CD4-positive, CD25-positive, alpha-beta regulatory T cell (primary cell): ENCODE measurements around the gene PHF1. TPM values are rescaled to one million over a fixed set of nuclear protein-coding genes. Genes with fewer than 3 reads are reported as not detected.

Source experiments
- ATAC-seq, 2 donors: fragments of 150-1000 bp; cut with Tn5 transposase; one replicate each; pipeline ENCODE4 v1.10.0; 2021; ENCODE audit warnings: low read depth in 2 of 2, moderate number of reproducible peaks in 2 of 2, moderate library complexity in 1 of 2
- DNase-seq, 3 donors: peaks; one replicate each; pipeline versions ENCODE4 v3.0.0 to v3.0.0-alpha.2; 2012 to 2022; ENCODE audit warnings: mixed read lengths in 1 of 3
- H3K27ac ChIP-seq: one replicate; pipeline ENCODE4 v1.7.0; 2013; ENCODE audit warnings: mild to moderate bottlenecking, low read length; ENCODE audit not compliant: insufficient read depth, poor library complexity, severe bottlenecking
- H3K27me3 ChIP-seq: one replicate; pipeline ENCODE4 v1.7.0; 2013; ENCODE audit warnings: low read length; ENCODE audit not compliant: control insufficient read depth, insufficient read depth
- H3K36me3 ChIP-seq: one replicate; pipeline ENCODE4 v1.7.0; 2013; ENCODE audit warnings: mild to moderate bottlenecking, low read length, moderate library complexity; ENCODE audit not compliant: control insufficient read depth, insufficient read depth
- H3K4me1 ChIP-seq: 2 replicates; pipeline ENCODE4 v1.7.0; 2013; ENCODE audit warnings: mild to moderate bottlenecking, low read length; ENCODE audit not compliant: insufficient read depth, control insufficient read depth, poor library complexity, severe bottlenecking
- H3K4me3 ChIP-seq: one replicate; pipeline ENCODE4 v1.7.0; 2013; ENCODE audit warnings: low read depth, mild to moderate bottlenecking, low read length, moderate library complexity
- H3K9me3 ChIP-seq, 2 experiments: 1 replicate in 1 of 2; 2 replicates in 1 of 2; pipeline ENCODE4 v1.7.0; 2013; ENCODE audit warnings: low read length in 2 of 2, mild to moderate bottlenecking in 1 of 2, moderate library complexity in 1 of 2; ENCODE audit not compliant: control insufficient read depth in 2 of 2
- H3K27ac Mint-ChIP-seq, 3 donors: one replicate each; pipeline ENCODE4 v1.8.0; 2020 to 2022; ENCODE audit warnings: mild to moderate bottlenecking in 3 of 3, mixed read lengths in 3 of 3, moderate library complexity in 2 of 3
- H3K27me3 Mint-ChIP-seq: one replicate; pipeline ENCODE4 v1.8.0; 2022; ENCODE audit warnings: mild to moderate bottlenecking, mixed read lengths
- H3K36me3 Mint-ChIP-seq: one replicate; pipeline ENCODE4 v1.8.0; 2020; ENCODE audit warnings: mixed read lengths
- H3K4me1 Mint-ChIP-seq, 4 donors: one replicate each; pipeline ENCODE4 v1.8.0; 2020 to 2022; ENCODE audit warnings: mixed read lengths in 4 of 4, mild to moderate bottlenecking in 1 of 4
- H3K4me3 Mint-ChIP-seq, 4 donors: one replicate each; pipeline ENCODE4 v1.8.0; 2020 to 2022; ENCODE audit warnings: mild to moderate bottlenecking in 4 of 4, mixed read lengths in 4 of 4, moderate library complexity in 3 of 4
- H3K9me3 Mint-ChIP-seq, 7 donors: one replicate each; pipeline ENCODE4 v1.8.0; 2020 to 2022; ENCODE audit warnings: mixed read lengths in 7 of 7, mild to moderate bottlenecking in 3 of 7, moderate library complexity in 2 of 7
- polyA plus RNA-seq, 4 donors: library from polyadenylated mRNA; unstranded; fragments of 300-500 nt; fragmentation: Illumina TruSeq; gene quantifications; one replicate each; pipeline ENCODE4 v1.2.3, GENCODE V29; 2021
- total RNA-seq: library from RNA; stranded (reverse); gene quantifications from one replicate; pipeline ENCODE4 v1.2.3, GENCODE V29; 2022

The PHF1 gene
- total and polyA plus RNA-seq, 5 donors from 2014 or later: 41.5 to 403 (median 69.6) TPM

DNA sequence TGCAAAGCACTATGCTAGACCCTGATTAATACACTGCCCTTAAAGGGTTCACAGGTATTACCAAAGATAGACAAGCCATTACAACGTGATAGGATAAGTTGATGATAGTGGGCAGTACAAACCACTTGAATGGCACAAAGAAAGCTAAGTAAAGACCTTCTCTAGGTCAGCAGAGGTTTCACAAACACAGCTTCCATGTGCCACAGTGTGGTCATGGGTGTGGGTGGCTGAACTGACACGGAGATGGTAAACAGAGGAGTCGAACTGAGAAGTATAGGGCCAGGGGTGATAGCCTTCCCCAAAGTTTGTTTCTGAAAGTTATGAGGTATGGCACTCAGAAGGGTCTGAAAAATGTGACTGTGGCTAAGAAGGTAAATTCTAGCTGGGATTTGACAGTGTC is 47.9 kb downstream of the PHF1 start:
- Mint-ChIP-seq H3K9me3 (peaks cover 0 to 2% (median 0%) of the 10 kb centered on the region in 7 donors), H3K27me3 (peaks cover 4% of the 10 kb centered on the region), H3K27ac (no peak overlapping the region), H3K4me1 (peaks cover 8 to 37% (median 13%) of the 10 kb centered on the region in 4 donors), H3K4me3 (peak overlapping the region in 1 of 4 donors; percentile 58), H3K36me3 (peaks cover 13% of the 10 kb centered on the region)
- Histone ChIP-seq H3K4me3 (no peak overlapping the region), H3K27me3 (peaks cover 4% of the 10 kb centered on the region), H3K27ac (no peak overlapping the region), H3K4me1 (peaks cover 14% of the 10 kb centered on the region), H3K9me3 (no peaks in the 10 kb centered on the region), H3K36me3 (peaks cover 10% of the 10 kb centered on the region)
- DNase-seq (no peak), ATAC-seq (no peak)

DNA sequence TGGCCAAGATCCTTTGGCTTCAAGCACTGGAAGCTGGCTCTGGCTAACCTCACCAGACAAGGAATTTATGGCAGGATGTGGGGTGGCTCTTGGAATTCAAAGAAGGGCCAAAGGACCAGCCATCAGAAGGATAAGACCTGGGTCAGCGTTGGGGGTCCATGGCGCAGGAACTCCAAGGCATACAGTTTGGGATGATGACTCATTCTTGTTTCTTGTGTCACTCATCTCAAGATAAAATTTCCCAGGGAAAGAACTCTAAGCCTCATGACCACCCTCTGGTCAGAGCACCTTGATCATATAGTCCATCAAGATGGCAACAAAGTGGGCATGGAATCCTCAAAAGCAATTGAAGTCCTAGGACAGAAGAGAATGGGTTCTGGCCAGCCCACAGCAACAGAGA is 48.4 kb downstream of the PHF1 start:
- H3K4me3 Mint-ChIP-seq: peak overlapping the region in 1 of 4 donors; percentile 58

More for the DNA sequence above, 48.4 kb downstream of the PHF1 start:
- no peak overlapping the region for H3K4me3 ChIP-seq
- peaks cover 6 to 32% (median 11%) of the 10 kb centered on the region in 4 donors for H3K4me1 Mint-ChIP-seq
- peaks cover 4% of the 10 kb centered on the region for H3K27me3 Mint-ChIP-seq
- peaks cover 12% of the 10 kb centered on the region for H3K4me1 ChIP-seq
- H3K27ac ChIP-seq: no peak overlapping the region
- peaks cover 4% of the 10 kb centered on the region for H3K27me3 ChIP-seq
- no peaks in the 10 kb centered on the region for H3K9me3 ChIP-seq
- peaks cover 13% of the 10 kb centered on the region for H3K36me3 Mint-ChIP-seq
- peaks cover 10% of the 10 kb centered on the region for H3K36me3 ChIP-seq
- no peak for DNase-seq
- no peak overlapping the region for H3K27ac Mint-ChIP-seq
- peaks cover 0 to 2% (median 0%) of the 10 kb centered on the region in 7 donors for H3K9me3 Mint-ChIP-seq
- ATAC-seq: no peak

Other genes with a start within 250 kb of the PHF1 start
- 0.89 TPM for gene COL11A2, start 218.5 kb upstream of the PHF1 start, total RNA-seq
- gene COL11A2, start 218.5 kb upstream of the PHF1 start, polyA plus RNA-seq: under 1 TPM in 2 of 4 donors, not detected in 2; 0.34 to 0.43 TPM
- gene RXRB, start 210.3 kb upstream of the PHF1 start, total RNA-seq: 62.6 TPM
- gene RXRB, start 210.3 kb upstream of the PHF1 start, polyA plus RNA-seq: 1 to 10 TPM; 7.1 to 8.9 (median 7.2) TPM
- gene SLC39A7, start 210.1 kb upstream of the PHF1 start, total RNA-seq: 24.1 TPM
- 10 to 100 TPM; 11.4 to 27.3 (median 20.4) TPM for gene SLC39A7, start 210.1 kb upstream of the PHF1 start, polyA plus RNA-seq
- gene HSD17B8, start 206.4 kb upstream of the PHF1 start, total RNA-seq: 8.8 TPM
- gene HSD17B8, start 206.4 kb upstream of the PHF1 start, polyA plus RNA-seq: 10 to 100 TPM; 33.3 to 53.9 (median 41.9) TPM
- gene RING1, start 202.5 kb upstream of the PHF1 start, total RNA-seq: 34.2 TPM
- gene RING1, start 202.5 kb upstream of the PHF1 start, polyA plus RNA-seq: 1 to 10 TPM; 4.9 to 6.3 (median 5.5) TPM
- 70.6 TPM for gene VPS52, start 139.1 kb upstream of the PHF1 start, total RNA-seq
- gene VPS52, start 139.1 kb upstream of the PHF1 start, polyA plus RNA-seq: 10 to 100 TPM; 12.4 to 17.4 (median 15.0) TPM
- gene RPS18, start 138.9 kb upstream of the PHF1 start, total RNA-seq: 2,198 TPM
- over 10,000 TPM in 1 of 4 donors, 1,000 to 10,000 TPM in 3; 7,008 to 10,525 (median 8,528) TPM for gene RPS18, start 138.9 kb upstream of the PHF1 start, polyA plus RNA-seq
- 17.5 TPM for gene B3GALT4, start 133.9 kb upstream of the PHF1 start, total RNA-seq
- 10 to 100 TPM; 27.5 to 35.9 (median 31.2) TPM for gene B3GALT4, start 133.9 kb upstream of the PHF1 start, polyA plus RNA-seq
- gene WDR46, start 121.8 kb upstream of the PHF1 start, total RNA-seq: 31.5 TPM
- gene WDR46, start 121.8 kb upstream of the PHF1 start, polyA plus RNA-seq: 10 to 100 TPM; 50.6 to 54.0 (median 52.0) TPM
- 20.0 TPM for gene PFDN6, start 121.4 kb upstream of the PHF1 start, total RNA-seq
- gene PFDN6, start 121.4 kb upstream of the PHF1 start, polyA plus RNA-seq: 10 to 100 TPM; 33.7 to 47.0 (median 38.4) TPM
- gene RGL2, start 112.1 kb upstream of the PHF1 start, total RNA-seq: 59.2 TPM
- 1 to 10 TPM; 7.2 to 9.4 (median 8.1) TPM for gene RGL2, start 112.1 kb upstream of the PHF1 start, polyA plus RNA-seq
- gene TAPBP, start 96.9 kb upstream of the PHF1 start, total RNA-seq: 281 TPM
- gene TAPBP, start 96.9 kb upstream of the PHF1 start, polyA plus RNA-seq: 100 to 1,000 TPM; 251 to 314 (median 262) TPM
- gene ZBTB22, start 93.3 kb upstream of the PHF1 start, total RNA-seq: 19.4 TPM
- 10 to 100 TPM in 2 of 4 donors, 1 to 10 TPM in 2; 8.3 to 13.5 (median 11.5) TPM for gene ZBTB22, start 93.3 kb upstream of the PHF1 start, polyA plus RNA-seq
- gene DAXX, start 88.1 kb upstream of the PHF1 start, total RNA-seq: 45.1 TPM
- gene DAXX, start 88.1 kb upstream of the PHF1 start, polyA plus RNA-seq: 100 to 1,000 TPM in 2 of 4 donors, 10 to 100 TPM in 2; 88.0 to 104 (median 97.5) TPM
- 8.7 TPM for gene KIFC1, start 19.2 kb upstream of the PHF1 start, total RNA-seq
- gene KIFC1, start 19.2 kb upstream of the PHF1 start, polyA plus RNA-seq: 1 to 10 TPM in 3 of 4 donors, under 1 TPM in 1; 0.41 to 3.9 (median 1.3) TPM
- gene CUTA, start 7.1 kb downstream of the PHF1 start, total RNA-seq: 202 TPM
- 100 to 1,000 TPM; 435 to 529 (median 489) TPM for gene CUTA, start 7.1 kb downstream of the PHF1 start, polyA plus RNA-seq
- 81.4 TPM for gene SYNGAP1, start 9.1 kb downstream of the PHF1 start, total RNA-seq
- under 1 TPM; 0.48 to 0.82 (median 0.63) TPM for gene SYNGAP1, start 9.1 kb downstream of the PHF1 start, polyA plus RNA-seq
- 8.6 TPM for gene ZBTB9, start 43.6 kb downstream of the PHF1 start, total RNA-seq
- gene ZBTB9, start 43.6 kb downstream of the PHF1 start, polyA plus RNA-seq: 10 to 100 TPM in 1 of 4 donors, 1 to 10 TPM in 3; 4.5 to 11.7 (median 6.8) TPM
- gene BAK1, start 169.3 kb downstream of the PHF1 start, total RNA-seq: 41.7 TPM
- gene BAK1, start 169.3 kb downstream of the PHF1 start, polyA plus RNA-seq: 10 to 100 TPM; 38.1 to 66.3 (median 54.4) TPM
- 54.5 TPM for gene ITPR3, start 210.3 kb downstream of the PHF1 start, total RNA-seq
- gene ITPR3, start 210.3 kb downstream of the PHF1 start, polyA plus RNA-seq: 1 to 10 TPM; 1.3 to 2.2 (median 1.9) TPM